OCI-LY3 (cell line): Measurements from ENCODE around the gene LPP.

ENCODE experiments used
- CTCF ChIP-seq: fragments of 200-600, 300-600 bp; sonication (generic); IDR thresholded peaks from 2 replicates; pipeline ENCODE4 v1.5.1; 2014; ENCODE audit warnings: antibody characterized with exemption, low read length, low read depth
- EZH2phosphoT487 ChIP-seq: fragments of 200-600 bp; shearing (Covaris generic); IDR thresholded peaks from 2 replicates; pipeline ENCODE4 v1.6.1; 2018; ENCODE audit warnings: antibody characterized with exemption, mixed run types, low read depth

- TF ChIP-seq EZH2phosphoT487: no peak
- TF ChIP-seq CTCF: no peak
These were observed 14.2 kb downstream of the LPP start for GRCh38 chr3:188168186-188168585.
